ENCODE measurements around the gene PTPA. TPM values are rescaled to one million over a fixed set of nuclear protein-coding genes. Genes with fewer than 3 reads are reported as not detected.

PTPA gene
- polyA plus RNA-seq, 3 donors = 11.7 to 38.5 (median 12.4) TPM

- WGBS (ENCODE audit: insufficient coverage) = no CpG with 5 or more reads among the region's 2 CpGs
- Histone ChIP-seq H3K4me1 (ENCODE audit: control insufficient read depth in 1 of 2, insufficient read depth in 2 of 2, low read length in 2 of 2) (peaks cover 25 to 31% of the 10 kb centered on the region in 2 donors), H3K4me2 (replicated peaks; ENCODE audit: extremely low read depth, low read length, poor library complexity, severe bottlenecking) (no peak overlapping the region)
Measured at GRCh38 chr9:129145316-129145715, 34.1 kb downstream of the PTPA start.

GRCh38 chr9:129145841-129146292, 34.7 kb downstream of the PTPA start:
- peaks cover 0 to 2% (median 1%) of the 10 kb centered on the region in 3 donors for H3K27me3 Mint-ChIP-seq (ENCODE audit: low read depth in 3 of 3)
- no peaks in the 10 kb centered on the region for H3K27me3 ChIP-seq (ENCODE audit: control insufficient read depth in 2 of 2, insufficient read depth in 2 of 2, low read length in 2 of 2)
- H3K36me3 ChIP-seq (replicated peaks in 1 of 2; ENCODE audit: control insufficient read depth in 1 of 2, insufficient read depth in 2 of 2, low read length in 2 of 2) = peaks cover 50 to 64% of the 10 kb centered on the region in 2 donors
- H3K4me3 Mint-ChIP-seq = no peak overlapping the region
- intact Hi-C loops (cut with micrococcal nuclease) = no loop called here
- H3K9ac ChIP-seq (ENCODE audit: insufficient read depth, low read length, poor library complexity, severe bottlenecking) = no peak overlapping the region
- peaks cover 0 to 2% (median 0%) of the 10 kb centered on the region in 7 donors for H3K9me3 Mint-ChIP-seq
- H3K4me3 ChIP-seq (replicated peaks in 1 of 3; ENCODE audit: low read depth in 2 of 3, low read length in 3 of 3) = no peak overlapping the region
- no peak for TF ChIP-seq CTCF (IDR thresholded peaks at IDR 0.05)
- H3K9me3 ChIP-seq (replicated peaks in 1 of 2; ENCODE audit: control insufficient read depth in 1 of 2, insufficient read depth in 1 of 2, low read length in 2 of 2) = no peaks in the 10 kb centered on the region
- peaks cover 17% of the 10 kb centered on the region for H3K79me2 ChIP-seq (ENCODE audit: insufficient read depth, low read length)
- peaks cover 41 to 72% of the 10 kb centered on the region in 2 donors for H3K36me3 Mint-ChIP-seq
- no peak overlapping the region for H3K4me2 ChIP-seq (replicated peaks; ENCODE audit: extremely low read depth, low read length, poor library complexity, severe bottlenecking)
- peak overlapping the region in 1 of 2 donors; percentile 14 for H3K27ac ChIP-seq (ENCODE audit: low read depth in 1 of 2, low read length in 2 of 2)
- H3K27ac Mint-ChIP-seq = peak overlapping the region in 1 of 7 donors; percentile 10
- 100% methylated on average over 4 of the region's 7 CpGs for WGBS (ENCODE audit: insufficient coverage)
- no peak for DNase-seq
- H3K4me1 ChIP-seq (ENCODE audit: control insufficient read depth in 1 of 2, insufficient read depth in 2 of 2, low read length in 2 of 2) = peaks cover 20 to 26% of the 10 kb centered on the region in 2 donors
- no peak overlapping the region for H2AFZ ChIP-seq (ENCODE audit: insufficient read depth, low read depth, low read length, poor library complexity, severe bottlenecking)
- H3K4me1 Mint-ChIP-seq = peaks cover 24% of the 10 kb centered on the region
- peaks cover 7% of the 10 kb centered on the region for H4K20me1 ChIP-seq (ENCODE audit: insufficient read depth, low read length)

More at GRCh38 chr9:129145316-129145715, 34.1 kb downstream of the PTPA start:
- Histone ChIP-seq H3K9ac (ENCODE audit: insufficient read depth, low read length, poor library complexity, severe bottlenecking) (no peak overlapping the region), H3K36me3 (replicated peaks in 1 of 2; ENCODE audit: control insufficient read depth in 1 of 2, insufficient read depth in 2 of 2, low read length in 2 of 2) (peaks cover 47 to 63% of the 10 kb centered on the region in 2 donors), H3K4me3 (replicated peaks in 1 of 3; ENCODE audit: low read depth in 2 of 3, low read length in 3 of 3) (no peak overlapping the region), H3K79me2 (ENCODE audit: insufficient read depth, low read length) (peaks cover 17% of the 10 kb centered on the region), H3K9me3 (replicated peaks in 1 of 2; ENCODE audit: control insufficient read depth in 1 of 2, insufficient read depth in 1 of 2, low read length in 2 of 2) (no peaks in the 10 kb centered on the region), H3K27ac (ENCODE audit: low read depth in 1 of 2, low read length in 2 of 2) (peak overlapping the region in 1 of 2 donors; percentile 14), H2AFZ (ENCODE audit: insufficient read depth, low read depth, low read length, poor library complexity, severe bottlenecking) (no peak overlapping the region), H3K27me3 (ENCODE audit: control insufficient read depth in 2 of 2, insufficient read depth in 2 of 2, low read length in 2 of 2) (no peaks in the 10 kb centered on the region), H4K20me1 (ENCODE audit: insufficient read depth, low read length) (peaks cover 7% of the 10 kb centered on the region)
- DNase-seq = no peak
- TF ChIP-seq CTCF (IDR thresholded peaks at IDR 0.05) = no peak
- H3K27me3 Mint-ChIP-seq (ENCODE audit: low read depth in 3 of 3) = peaks cover 0 to 2% (median 1%) of the 10 kb centered on the region in 3 donors
- H3K36me3 Mint-ChIP-seq = peaks cover 36 to 67% of the 10 kb centered on the region in 2 donors
- no peak overlapping the region for H3K27ac Mint-ChIP-seq
- intact Hi-C loops (cut with micrococcal nuclease) = no loop called here
- peaks cover 28% of the 10 kb centered on the region for H3K4me1 Mint-ChIP-seq
- peaks cover 0 to 2% (median 0%) of the 10 kb centered on the region in 7 donors for H3K9me3 Mint-ChIP-seq
- no peak overlapping the region for H3K4me3 Mint-ChIP-seq

All from CD14-positive monocyte (primary cell).